ENCODE measurements around the gene UVSSA.

The UVSSA gene

DNA sequence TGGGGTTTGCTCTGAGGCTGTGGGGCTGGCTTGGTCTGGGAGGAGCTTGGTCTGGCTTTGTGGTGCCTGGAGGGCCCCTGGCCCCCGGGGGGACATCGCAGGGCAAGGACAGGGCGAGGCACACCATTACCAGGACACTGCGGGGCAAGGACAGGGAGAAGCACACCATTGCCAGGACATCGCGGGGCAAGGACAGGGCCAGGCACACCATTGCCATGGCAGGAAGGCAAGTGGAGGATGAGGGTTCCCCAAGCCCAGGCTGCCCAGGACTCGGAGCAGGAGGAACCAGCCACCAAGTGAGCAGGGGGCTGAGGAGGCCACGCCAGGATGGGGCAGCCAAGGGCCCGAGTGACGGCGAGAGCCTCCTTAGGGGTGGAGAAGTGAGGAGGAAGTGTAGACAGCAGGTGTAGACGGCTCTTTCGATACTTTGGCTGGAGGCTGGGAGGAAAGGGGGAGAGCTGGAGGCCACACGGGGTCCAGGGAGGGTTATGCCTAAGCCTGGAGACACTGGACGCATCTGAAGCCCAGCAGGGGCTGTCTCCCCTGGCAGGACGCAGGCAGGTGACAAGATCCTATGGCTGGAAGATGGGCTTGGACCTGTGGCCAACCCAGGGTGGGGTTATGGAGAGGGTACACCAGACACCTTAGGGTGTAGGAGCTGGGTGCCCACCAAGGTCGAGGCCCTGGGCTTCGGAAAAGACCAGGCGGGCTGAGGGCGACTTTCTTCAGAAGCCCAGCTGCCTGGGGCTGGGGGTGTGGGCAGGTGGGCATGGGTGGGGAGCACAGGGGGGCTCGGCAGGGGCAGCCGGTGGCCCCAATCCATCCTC lies 51.9 kb downstream of the UVSSA start:
- DNase-seq = no peak

DNA sequence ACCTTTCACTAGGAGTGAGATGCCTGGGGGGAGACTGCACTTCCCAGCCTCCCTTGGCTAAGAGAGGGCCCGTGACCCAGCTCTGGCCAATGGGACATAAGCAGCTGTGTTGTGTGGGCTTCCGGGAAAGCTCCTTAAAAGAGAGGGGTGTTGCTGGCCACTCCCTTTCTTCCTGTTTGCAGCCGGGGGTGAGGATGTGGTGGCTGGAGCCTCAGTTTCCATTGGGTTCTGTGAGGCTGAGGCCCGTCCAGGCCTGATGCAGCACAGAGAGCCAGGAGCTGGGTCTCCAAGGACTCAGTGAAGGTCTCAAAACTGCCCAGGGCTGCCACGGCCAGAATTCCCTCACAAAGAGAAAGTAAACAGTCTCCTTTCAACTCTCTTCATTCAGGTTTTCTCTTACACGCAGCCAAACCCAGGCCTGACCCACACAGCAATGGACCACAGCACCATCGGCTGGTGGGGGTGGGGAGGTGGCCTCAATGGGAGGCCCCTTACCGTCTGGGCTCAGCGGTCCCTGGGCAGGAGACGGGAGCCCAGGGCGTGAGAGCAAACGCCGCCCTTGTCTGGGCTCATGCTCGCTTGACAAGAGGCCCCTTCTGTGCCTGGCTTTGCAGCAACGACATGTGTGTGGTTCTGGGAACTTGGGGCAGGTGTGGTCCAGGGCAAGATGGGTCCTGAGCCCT lies 52.6 kb downstream of the UVSSA start:
- no peak for DNase-seq

DNA sequence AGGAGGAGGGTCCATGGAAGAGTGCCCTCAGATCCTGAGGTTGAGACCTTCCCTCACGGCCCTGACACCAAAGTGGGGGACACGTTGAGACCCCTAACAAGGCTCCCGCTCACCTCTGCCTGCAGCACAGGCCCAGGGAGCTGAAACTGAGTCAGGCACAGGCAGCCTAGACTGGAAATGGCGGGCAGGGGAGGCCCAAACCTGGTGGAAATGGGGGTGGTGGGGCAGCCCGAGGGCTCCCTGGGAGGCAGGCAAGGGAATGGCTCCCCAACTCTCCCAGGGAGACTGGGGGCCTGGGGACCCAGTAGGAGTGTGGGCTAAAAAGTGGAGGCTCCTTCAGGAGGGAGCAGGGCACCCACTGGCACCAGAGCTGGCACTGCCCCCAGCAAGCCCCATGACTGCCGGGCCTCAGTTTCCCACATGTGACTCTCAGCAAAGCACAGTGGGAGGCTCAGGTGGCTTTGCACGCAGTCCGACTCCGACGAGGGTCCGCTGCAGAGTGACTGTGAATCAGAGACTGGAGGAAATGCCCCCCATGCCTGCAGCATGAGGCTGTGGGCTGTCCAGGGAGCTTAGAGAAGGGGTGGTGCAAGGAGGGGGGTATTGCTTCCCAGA lies 53.3 kb downstream of the UVSSA start:
- no peak for DNase-seq

DNA sequence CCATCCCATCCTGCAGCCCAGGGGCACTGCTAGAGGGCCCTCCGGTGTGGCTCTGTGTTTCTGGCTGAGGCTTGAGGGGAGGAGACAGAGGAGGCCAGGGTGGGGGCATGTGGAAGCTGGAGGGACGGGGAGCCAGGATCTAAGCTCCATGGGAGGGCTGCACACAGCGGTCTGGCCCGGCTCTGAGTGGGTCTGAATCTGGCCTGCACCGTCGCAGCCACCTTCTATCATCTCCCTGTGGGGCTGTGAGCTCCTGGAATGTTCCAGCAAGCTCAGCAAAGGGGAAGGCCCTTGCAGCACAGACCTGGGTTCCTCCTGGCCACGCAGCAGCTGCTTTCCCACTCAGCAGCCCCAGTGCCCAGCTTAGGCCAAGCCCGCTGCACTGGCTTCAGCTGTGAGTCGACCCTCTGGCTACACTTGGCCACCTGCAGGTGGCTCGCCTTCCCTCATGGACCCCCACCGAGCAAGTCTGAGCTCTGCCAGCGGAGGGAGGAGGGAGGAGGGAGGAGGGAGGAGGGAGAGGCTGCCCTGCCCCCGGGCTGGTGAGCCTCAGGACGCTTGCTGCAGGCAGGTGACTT lies 53.9 kb downstream of the UVSSA start:
- no peak for DNase-seq

DNA sequence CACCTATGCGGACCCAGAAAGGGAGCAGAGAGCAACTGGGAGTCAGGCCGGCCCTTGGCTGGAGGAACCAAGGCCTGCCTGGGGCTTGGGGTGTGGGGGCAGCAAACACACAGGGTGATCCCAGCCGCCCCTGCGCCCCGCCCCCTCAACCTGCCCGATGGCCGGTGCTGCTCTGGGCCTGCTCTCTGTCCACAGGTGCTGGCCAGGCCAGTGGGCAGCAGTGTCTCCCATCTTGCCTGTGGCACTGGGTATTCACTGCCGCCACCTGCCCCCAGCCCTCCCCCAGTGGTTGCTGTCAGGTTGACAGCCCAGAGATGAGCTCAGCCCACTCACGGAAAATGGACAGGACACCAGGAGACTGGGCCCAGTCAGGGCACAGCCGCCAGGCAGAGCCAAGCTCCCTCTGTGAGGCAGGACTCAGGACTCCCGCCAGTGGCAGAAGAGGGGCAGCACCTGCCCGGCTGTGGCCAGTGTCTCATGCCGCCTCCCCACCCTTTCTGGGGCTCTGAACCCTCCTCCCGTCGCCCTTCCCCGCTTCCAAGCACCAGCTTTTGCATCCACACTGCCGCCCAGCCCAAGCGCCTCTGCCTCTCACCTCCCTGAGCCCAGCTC lies 54.5 kb downstream of the UVSSA start:
- DNase-seq = no peak

DNA sequence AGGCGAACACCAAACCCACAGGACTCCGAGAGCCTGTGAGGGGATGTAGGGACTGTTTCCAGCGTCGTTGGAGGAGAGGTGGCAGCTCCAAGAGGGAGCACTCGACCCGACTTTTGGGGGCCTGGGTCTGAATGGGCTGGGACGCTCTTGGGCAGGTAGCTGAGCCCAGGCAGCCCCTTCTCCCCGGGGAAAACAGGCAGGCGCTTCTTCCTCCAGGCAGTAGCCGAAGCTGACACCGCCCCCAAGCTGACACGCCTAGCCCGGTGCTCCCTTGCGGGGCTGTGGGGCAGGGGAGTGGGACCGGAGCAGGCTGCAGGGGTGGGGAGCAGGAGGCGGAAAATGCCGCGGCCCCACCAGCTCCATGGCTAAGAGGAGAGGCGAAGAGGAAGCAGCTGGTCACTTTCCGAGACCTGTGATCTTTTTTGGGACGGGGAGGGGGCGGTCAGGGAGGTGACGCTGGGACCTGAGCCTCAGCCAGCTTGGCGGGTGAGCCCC lies 55.1 kb downstream of the UVSSA start:
- no peak for DNase-seq

DNA sequence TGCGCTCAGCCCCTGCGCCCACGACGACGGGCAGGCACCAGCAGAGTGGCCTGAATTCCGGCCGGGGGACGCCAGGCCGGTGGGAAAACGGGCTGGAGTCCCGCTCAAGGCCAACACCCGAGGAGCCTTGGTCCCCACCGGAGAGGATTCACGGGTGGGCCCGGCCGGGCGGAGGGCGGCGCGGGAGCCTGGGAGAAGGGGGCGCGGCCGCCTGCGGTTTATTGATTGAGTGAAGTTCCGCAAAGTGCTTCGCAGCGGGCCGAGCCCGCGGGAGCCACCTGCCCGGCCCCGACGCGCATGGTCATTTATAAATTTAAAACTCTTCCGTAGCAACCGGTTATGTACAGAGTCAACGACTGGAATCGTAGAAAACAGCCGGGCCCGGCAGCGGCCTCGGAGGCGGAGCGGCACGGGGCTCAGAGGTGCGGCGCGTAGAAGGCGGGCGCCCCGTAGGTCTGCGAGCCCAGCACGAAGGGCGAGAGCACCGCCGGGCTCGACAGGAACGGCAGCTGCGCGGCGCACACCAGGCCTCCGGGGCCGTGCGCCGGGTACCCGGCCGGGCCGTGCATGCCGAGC lies 55.6 kb downstream of the UVSSA start:
- no peak for DNase-seq

DNA sequence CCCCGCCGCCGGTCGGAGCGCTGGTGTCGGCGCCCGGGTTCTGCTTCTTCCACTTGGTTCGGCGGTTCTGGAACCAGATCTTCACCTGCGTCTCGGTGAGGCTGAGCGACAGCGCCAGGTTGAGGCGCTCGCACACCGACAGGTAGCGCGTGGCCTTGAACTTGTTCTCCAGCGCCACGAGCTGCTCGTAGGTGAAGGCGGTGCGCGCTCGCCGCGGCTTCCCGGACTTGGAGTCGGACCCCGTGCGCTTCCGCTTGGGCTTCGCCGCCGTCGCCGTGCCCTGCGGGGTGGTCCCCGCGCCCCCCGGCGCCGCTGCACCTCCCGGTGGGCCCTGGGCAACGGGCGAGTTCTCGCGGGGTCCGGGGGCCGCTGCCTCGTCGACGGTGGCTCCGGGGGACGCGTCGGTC lies 56.2 kb downstream of the UVSSA start:
- no peak for DNase-seq

DNA sequence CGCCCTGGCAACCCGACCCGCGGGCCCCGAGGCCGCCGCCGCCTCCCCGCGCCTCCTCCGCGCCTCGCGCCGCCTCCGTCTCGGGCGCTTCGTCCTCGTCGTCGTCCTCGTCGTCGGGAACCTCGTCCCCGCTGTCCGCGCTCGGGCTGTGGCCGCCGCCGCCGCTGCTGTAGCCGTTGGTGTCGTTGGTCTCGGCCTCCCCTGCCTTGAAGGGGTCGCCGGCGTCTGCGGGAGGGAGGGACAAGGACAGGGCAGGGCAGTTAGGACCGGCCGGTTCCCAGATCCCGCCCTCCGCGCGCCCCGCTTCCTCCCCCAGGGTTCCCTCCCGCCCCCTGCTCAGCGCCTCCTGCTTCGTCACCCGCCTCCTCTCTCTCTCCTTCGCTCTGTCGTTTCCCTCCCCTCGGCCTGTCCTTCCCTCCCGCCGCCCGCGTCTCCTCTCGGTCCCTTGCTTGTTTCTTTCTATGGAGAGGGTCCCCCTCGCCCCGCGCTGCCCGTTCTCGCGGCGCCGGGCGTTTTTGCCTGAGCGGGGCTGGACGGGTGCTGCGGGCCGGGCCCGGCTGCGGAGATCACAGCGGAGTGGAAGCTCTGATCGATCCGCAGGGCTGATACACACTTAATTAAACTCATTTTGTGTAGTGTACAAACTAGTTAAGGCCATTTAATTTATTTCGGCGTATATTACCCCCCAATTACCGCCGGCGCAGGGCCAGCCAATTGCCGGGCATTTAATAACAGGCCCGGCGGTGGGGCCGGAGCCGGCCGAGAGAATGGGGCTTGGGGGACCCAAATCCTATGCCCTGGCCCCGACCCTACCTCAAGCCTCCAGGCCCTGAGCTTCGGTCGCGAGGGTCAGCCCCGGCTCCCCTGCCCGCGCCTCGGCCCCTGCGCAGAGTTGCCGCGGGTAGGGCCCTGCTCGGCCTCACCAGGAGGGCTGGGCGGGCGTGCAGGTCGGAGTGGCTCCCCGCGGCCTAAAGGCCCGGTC lies 56.9 kb downstream of the UVSSA start:
- DNase-seq = no peak

DNA sequence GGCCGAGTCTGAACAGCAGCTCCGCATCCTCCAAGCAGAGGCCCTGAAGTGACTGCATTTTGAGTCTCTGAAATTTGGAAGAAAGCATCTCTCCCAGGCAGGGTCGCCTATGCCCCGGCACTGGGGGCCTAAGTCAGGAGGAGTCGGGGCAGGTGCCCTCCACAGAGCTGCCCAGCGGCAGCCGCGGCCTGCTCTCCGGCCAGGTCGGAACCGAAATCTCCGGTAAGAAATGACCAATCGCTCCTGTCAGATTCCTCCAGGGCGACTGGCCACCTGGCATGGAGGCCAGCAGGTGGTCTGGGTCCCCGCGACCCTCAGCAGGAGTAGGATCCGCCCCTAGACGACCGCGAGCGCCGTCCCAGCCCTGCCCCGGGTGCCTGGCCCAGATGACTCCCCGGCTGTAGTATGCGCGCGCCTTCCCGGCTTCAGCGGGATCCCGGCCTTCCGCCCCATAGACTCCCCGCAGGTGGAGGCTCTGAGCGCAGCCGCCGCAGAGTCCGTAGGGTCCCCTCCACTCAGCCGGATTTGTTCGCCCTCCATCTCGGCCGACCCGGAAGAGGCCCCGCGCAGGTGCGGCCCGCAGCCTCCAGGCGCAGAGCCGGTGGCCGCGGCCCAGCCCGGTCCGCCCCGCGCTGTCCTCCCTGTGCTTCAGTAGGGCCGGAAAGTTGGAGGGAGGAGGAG lies 57.7 kb downstream of the UVSSA start:
- DNase-seq = no peak

DNA sequence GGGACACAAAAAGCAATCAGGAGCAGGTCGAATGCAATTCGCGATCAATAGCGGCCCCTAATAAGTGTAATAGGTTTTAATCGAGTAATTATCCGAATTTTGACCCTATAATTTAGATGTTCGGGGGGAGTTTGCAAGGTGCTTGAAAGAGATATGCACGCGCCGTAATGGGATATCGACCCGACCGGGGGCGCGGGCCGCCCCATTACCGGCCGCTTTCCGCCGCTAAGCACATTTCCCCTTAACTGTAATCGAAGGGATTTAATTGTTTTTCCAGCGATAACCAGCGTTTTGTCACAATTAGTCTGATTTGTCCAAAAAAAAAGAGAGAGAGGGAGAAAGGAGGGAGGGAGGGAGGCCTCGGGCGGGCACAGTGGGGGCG lies 58.2 kb downstream of the UVSSA start:
- no peak for DNase-seq

DNA sequence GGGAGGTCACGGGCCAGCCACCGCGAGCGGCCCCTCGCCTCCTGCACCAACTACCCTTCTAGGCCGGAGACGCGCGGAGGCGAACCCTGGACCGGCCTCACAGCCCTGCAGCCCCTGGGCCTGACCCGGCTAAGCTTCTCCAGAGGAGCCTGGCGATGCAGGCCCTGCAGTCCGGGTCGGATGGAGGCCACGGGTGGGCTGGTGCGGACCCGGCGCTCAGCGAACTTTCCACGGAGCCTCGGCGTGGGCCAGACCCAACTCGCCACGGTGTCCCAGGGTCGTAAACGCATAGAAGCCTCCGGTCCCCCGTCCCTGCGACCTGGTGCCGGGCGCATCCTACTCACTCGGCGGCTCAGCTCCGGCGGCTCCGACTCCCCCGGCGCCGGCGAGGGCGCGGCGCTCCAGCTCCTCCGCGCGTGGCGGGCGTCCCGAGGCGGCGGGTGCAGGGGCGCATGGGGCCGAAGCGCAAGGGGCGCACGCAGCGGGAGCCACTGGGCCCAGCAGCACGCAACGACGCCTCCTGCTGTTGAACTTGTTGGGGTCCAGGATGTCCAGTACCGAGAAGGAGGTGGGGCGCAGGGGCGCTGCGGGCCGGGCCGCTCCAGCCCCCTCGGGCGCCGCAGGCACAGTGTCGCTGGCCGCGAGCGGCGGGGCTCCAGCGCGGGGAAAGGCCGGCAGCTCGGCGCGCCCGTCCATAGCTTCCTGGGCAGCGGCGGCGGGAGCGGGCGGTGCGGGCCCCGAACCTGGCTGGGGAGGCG lies 58.8 kb downstream of the UVSSA start:
- no peak for DNase-seq

DNA sequence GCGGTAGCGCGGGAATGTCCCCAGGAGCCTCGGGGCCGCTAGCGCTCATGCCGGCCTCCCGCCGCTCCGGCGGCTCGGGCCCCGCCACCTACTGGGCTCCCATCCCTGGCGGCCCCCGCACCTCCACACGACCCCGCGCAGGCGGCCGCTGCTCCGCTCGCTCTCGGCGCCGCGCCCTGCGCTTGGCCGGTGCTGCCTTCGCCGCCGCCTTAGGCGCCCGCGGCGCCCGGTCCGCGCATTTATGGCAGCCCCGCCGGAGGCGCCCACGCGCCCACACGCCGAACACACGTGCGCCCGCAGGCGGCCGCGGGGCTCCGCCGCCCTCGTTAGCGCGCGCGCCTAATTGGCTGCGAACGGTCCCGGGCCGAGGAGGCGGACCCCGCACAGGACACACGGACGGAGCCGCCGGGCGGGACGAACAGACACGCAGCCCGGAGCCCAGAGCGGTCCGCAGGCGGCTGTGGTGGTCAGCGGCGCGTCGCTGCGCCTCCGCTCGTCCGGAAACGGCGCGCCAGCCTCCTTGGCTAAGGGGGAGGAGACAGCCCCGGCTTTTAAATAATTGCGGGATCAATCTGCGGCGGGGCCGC lies 59.5 kb downstream of the UVSSA start, which contains the start of gene NKX1-1:
Gene NKX1-1 (minus strand): TSS at position 49 of the 587 bp plus-strand sequence. CDS start 0 bp downstream, at position 49.
- no peak for DNase-seq

DNA sequence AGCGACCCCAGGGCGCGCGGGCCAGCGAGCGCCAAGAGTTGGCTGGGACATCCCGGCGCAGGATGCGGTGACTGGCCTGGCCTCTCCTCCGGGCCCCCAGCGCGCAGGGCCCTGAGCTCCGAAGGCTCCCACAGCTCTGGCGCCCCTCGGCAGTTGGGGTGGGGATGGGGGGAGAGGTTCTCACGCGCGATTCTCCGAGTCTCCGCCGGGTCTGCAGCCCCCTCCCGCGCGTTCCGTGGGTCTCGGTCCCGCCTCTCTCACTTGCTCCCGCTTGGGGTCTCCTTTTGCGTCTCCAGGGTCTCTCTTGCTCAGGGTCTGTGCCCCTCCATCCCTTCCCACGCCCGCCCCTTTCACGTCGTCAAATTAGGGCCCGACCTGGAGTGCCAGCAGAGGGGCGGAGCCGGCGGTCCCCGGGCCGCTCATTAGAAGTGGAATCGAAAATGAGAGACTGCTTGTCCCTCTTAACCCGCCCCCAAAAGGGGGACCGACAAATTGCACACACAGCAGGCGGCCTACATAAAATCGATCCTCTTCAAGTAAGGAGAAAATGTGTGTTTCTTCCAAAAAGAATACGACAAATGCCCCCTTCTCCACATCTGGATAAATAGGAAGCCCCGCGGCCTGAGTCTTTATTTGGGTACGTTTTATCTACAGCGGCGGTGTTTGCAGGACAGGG lies 60.1 kb downstream of the UVSSA start:
- no peak for DNase-seq

DNA sequence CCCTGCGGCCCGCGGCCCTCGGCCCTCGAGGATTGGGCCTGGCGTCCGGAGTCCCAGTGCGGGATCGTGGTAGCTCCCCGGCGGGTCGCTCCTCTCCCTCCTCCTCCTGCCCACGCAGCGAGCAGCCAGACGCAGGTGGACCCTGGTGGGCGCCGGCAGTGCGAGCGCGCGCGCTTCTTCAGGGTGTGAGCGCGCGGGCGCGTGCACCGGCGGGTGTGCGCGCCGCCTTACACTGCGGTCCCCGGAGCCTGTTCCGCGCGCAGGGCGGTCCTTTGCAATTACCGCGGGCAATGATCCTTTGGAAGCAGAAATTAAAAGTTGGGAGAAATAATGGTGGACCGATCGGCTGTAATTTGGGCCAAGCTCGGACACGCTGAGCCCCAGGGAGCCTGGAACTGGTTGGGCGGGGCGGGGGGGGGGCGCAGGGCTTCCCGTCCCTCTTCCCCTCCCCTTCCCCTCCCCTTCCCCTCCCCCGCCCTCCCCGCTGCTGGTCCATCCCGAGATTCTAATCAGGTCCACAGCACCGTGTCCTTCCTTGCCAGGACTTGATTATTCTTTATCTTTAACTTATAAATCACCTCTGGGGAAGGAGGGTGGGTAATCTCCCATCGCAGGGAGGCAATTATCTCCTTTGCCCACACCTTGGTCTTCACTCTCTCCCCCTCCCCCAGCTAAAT lies 60.8 kb downstream of the UVSSA start:
- no peak for DNase-seq

DNA sequence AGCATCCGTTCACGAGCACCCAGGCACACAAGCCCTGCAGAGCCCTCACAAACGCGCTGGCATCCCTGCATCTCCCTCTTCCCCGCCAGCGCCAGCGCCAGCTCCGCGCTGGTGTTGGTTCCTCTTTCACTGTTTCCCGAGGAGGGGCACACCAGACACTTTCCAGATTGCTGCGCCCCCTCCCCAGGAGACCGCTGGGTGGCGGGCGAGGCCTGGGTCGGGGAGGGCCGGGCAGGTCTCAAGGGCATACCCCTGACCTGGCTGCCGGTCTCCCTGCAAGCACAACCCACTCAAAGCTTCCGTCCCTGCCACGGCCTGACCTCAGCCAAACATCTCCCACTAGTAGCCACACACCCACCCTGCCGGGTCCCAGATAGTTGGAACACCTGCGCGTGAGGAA lies 61.4 kb downstream of the UVSSA start:
- DNase-seq = no peak

DNA sequence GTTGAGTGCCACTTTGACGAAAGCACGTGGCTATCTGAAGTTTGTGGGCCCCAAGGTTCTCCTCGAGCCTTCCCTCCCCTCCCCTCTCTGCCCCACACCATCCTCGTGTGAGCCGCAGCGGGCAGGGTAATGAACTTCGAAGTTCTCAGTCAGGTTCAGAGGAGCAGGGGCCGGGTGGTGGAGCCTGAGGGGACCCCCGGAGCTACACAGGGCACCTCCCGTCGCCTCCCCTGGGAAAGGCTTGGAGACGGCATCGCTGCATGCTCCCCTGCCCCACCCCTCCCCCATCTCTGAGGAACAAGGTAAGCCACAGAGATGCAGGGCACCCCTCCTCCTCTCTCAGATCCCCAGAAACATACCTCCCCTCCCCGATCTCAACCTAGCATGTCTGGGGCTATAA lies 62.1 kb downstream of the UVSSA start:
- no peak for DNase-seq
